GM19438 (cell line): ENCODE results near the gene HHAT.

Experiments used
- ATAC-seq: cut with Tn5 transposase; IDR thresholded peaks from one replicate; pipeline ENCODE4 v1.9.1; 2021; ENCODE audit warnings: low read depth; ENCODE audit not compliant: unreplicated experiment

The HHAT gene

GRCh38 chr1:210328746-210329503 is at the start of gene HHAT:
Gene HHAT (plus strand): TSS chr1:210328902. CDS start chr1:210348976, 20,074 bp downstream.
- peak; percentile 54 for ATAC-seq

GRCh38 chr1:210280221-210280620 is 48.5 kb upstream of the HHAT start:
- ATAC-seq: no peak

GRCh38 chr1:210288116-210288515 is 40.6 kb upstream of the HHAT start:
- no peak for ATAC-seq

- no peak for ATAC-seq
These were observed 39.5 kb upstream of the HHAT start for GRCh38 chr1:210289248-210289647.

GRCh38 chr1:210291081-210291764 is 37.5 kb upstream of the HHAT start:
- ATAC-seq: no peak

- no peak for ATAC-seq
These were observed 36.9 kb upstream of the HHAT start for GRCh38 chr1:210291786-210292230.

- ATAC-seq: no peak
These were observed 36.4 kb upstream of the HHAT start for GRCh38 chr1:210292231-210292871.

- no peak for ATAC-seq
These were observed 35.5 kb upstream of the HHAT start for GRCh38 chr1:210293171-210293607.

GRCh38 chr1:210294999-210295745 is 33.5 kb upstream of the HHAT start:
- no peak for ATAC-seq

- ATAC-seq: no peak
These were observed 32.0 kb upstream of the HHAT start for GRCh38 chr1:210296682-210297081.

GRCh38 chr1:210298296-210298695 is 30.4 kb upstream of the HHAT start:
- ATAC-seq: no peak

GRCh38 chr1:210298936-210299335 is 29.8 kb upstream of the HHAT start:
- ATAC-seq: no peak

- no peak for ATAC-seq
These were observed 29.2 kb upstream of the HHAT start for GRCh38 chr1:210299501-210299900.

GRCh38 chr1:210300923-210301614 is 27.6 kb upstream of the HHAT start:
- no peak for ATAC-seq

GRCh38 chr1:210301615-210302000 is 27.1 kb upstream of the HHAT start:
- no peak for ATAC-seq

GRCh38 chr1:210302501-210302900 is 26.2 kb upstream of the HHAT start:
- no peak for ATAC-seq

- ATAC-seq: no peak
These were observed 25.3 kb upstream of the HHAT start for GRCh38 chr1:210303391-210303790.

GRCh38 chr1:210310562-210311153 is 18.0 kb upstream of the HHAT start:
- no peak for ATAC-seq

GRCh38 chr1:210311726-210312493 is 16.8 kb upstream of the HHAT start:
- no peak for ATAC-seq
